ENCODE results near the gene GPR139.

The GPR139 gene

DNA sequence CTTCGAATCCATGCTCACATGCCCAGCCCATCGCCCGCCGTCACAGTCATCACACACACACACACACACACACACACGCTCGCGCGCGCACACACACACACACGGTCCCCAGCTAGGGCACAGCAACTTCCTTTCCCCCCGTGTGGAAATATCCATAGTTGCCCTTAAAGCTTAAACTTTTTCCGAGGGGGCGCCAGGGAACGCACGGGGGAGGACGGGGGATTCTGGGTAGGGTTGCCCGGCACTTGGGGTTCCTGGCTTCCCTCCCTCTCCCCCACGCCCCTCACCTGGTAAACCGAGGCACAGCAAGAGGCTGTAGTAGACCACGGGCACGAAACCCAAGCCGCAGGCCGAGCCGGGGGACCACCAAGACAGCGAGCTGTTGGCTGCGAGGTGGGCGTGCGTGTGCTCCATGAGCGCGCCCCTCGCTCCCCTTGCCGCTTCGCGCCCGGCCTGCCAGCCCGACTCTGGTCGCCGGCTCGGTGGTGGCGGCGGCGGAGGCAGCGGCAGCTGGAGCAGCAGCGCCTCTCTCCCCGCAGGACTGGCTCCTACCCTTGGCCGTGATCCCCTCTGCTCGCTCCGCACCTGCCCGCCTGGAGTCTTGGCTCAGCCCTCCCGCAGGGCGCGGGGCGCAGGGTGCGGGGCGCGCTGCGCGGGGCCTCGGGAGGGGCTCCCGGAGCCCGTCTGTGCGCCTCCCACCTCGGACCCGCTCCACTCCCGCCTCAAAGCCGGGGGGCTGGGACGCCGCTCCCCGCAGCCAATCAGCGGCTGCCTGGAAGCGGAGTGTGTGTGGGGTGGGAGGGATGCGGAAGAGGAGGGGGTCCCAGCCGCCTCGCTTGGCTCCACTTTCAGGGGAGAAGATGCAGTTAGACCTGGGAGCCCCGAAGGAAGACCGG lies at the start of gene GPR139:
Gene GPR139, minus strand, starts transcription at position 688 of the 896 bp plus-strand sequence. Its CDS starts 274 bp downstream, at position 414.
- DNase-seq = no peak

DNA sequence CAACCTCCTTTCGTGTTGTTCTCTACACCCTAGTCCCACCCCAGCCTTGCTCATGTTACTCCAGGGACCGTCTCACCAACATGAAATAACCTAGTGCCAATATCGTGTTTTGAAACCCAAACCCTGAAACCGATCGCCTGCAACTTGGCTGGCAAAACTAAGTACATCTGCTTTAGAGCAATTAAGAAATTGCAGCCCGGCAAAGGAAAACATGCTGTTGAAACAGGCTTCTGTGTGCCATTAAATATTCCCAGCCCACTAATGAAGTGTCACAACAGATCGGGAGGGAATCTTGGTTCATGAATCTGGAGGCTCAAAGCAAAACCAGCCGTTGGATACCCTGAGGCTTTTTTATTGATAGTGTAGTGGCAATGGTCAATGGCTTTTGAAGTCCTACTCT lies 48.3 kb upstream of the GPR139 start:
- no peak for DNase-seq

DNA sequence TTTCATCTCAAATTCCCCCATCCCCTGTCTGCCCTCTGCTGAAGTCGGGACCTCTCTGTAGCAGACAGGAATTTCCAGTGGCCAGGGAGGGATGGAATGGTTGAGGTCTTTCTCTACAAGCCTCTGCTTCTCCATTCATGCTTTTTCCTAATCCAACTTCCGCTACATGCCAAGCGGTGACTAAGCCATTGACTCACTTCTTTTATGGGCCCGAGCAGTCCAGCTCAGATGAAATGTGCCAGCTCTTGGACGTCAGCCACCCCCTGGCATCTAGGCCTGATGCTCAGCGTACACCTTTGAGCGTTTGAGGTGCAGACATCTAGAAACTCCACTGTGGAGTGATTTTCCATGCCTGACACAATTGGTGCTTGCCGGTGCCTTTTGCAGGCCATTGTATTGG lies 40.7 kb upstream of the GPR139 start:
- no peak for DNase-seq

GRCh38 chr16:20111143-20111542 lies 37.5 kb upstream of the GPR139 start:
- DNase-seq = no peak

- no peak for DNase-seq
These were observed 33.4 kb upstream of the GPR139 start for GRCh38 chr16:20107083-20107482.

- DNase-seq = no peak
These were observed 31.0 kb upstream of the GPR139 start for GRCh38 chr16:20104563-20105183.

DNA sequence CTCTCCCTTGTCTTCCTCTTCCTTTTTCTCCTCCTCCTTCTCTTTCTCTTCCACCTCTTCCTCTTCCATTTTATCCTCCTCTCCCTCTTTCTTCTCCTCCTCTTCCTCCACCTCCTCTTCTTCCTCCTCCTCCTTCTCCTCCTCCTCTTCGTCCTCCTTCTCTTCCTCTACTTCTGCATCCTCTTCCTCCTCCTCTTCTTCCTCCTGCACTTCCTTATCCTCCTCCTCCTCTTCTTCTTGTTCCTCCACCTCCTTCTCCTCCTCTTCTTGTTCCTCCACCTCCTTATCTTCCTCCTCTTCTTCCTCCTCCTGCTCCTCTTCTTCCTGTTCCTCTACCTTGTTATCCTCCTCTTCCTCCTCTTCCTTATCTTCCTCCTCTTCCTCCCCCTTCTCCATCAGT lies 28.8 kb upstream of the GPR139 start:
- DNase-seq = no peak

GRCh38 chr16:20102021-20102420 lies 28.3 kb upstream of the GPR139 start:
- DNase-seq = no peak

GRCh38 chr16:20099375-20099774 lies 25.7 kb upstream of the GPR139 start:
- DNase-seq = no peak

DNA sequence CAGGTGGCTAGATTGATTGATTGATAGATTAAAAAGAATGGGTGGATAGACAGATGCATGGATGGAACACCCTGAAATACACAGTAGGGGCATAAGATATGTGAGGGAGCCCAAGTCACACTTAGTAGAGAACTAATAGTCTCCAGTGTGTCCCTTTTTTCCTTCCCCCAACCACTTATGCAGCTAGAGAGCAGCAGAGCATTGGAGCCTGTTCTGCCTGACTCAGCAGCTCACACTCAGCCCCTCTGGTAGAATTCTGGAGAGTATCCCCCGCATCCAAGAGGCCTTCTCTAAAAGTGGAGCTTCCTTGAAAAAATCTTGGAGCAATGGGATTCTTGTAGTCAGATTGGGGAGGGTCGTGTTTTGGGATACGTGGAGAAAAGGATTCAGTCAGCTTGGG lies 20.5 kb upstream of the GPR139 start:
- DNase-seq = no peak

GRCh38 chr16:20089246-20089965 lies 15.7 kb upstream of the GPR139 start:
- DNase-seq = peak; percentile 21

DNA sequence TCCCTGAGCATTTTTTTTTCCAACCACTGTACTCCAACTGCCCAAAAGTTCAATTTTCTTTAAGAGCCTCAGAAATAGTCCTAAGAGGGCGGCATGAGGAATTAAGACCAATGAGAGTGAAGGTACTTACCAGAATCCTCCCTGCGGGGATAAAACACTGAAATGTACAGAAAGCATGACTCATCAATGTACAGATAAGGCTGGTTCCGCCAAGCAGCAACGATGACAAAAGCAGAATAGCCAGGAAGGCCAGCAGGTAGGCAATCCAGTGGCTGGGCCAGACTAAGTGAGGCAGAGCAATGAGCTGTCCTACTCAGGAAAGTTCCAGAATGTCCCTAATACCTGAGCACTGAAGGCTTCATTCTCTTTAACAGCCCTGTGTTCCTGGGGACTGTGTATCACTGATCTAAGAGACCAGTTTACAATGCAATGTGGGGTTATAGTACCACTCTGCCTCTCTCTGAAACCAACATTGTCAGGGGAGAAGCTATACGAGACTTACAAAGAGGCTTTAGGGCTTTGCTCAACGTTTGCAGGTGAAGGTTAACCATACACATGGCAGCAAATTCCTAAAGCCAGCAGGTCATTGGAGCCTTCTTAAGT lies 11.0 kb upstream of the GPR139 start:
- no peak for DNase-seq

DNA sequence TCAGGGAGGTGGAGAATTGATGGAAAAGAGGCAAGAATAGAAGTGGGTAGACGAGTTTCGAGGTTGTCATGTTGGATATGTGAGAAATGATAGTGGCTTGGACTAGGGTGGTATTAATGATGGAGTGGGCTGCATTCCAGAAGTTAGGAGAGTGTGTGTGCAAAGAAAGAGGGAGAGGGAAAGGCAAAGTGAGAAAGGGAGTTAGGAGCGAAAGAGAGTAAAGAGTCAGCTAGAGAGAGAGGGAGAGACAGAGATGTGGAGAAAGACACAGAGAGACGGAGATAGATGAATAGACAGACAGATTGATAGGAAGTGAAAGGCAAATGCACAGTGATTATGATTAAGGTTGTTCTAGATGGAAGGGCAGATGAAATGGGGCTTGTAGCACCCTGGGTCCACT lies 5.4 kb upstream of the GPR139 start:
- no peak for DNase-seq

DNA sequence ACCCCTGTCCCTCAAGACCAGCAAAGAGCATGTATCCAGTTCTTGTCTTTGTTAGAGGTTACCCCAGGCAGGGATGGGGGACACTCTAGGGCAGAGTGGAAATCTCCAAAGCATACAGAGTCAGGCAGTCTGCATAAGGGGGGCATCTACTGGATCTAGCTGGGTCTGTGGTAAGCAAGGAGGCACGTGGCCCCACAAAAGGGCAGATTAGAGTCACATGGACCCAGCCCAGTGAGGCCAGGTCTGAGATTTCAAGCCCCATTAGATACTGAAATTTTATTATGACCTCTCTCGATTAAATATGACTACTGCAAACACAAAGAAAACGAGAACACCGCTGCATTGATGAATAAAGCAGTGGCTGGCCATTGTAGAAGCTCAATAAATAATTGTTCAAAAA lies 1.6 kb upstream of the GPR139 start:
- DNase-seq = no peak

DNA sequence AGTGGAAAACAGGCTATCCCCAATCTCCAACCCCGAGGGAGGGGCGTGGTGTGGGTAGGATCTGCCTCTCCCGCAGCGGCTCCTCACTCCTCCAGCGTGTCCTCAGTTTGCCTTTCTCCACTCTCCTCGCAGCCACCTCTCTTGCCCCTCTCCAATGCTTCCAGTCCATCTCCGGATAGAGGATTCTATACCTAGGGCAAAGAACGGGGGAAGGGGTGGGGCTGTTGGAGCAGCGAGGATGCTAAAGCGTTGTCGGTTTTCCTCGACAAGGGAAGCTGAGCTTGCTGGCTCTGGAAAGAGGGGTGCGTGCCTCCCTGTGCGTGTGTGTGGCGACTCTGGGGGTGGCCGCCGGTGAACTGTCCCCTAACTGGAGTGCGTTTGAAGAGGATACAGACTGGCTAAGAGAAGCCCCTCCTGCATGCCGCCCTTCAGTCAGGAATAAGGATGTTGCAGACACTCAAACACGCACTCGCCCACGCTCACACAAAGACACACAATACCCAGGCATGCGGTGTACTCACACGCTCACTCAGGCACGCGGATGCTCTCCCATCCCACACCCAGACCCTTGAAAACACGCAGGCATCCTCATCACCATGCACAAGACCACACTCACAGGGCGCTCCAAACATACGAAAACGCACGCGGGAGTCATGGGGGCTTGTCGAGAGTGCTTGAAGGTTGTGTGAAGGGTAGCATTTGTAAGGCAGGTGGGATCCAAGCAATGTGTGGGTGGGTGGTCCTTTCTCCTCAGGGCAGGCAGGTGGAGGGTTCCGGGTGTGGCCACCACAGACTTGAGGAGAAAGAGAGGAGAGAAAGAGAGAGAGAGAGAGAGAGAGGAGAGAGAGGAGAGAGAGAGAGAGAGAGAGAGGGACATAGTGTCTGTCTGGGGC lies 655 bp upstream of the GPR139 start:
- no peak for DNase-seq

GRCh38 chr16:20072874-20073202 lies 852 bp downstream of the GPR139 start:
- DNase-seq = no peak

DNA sequence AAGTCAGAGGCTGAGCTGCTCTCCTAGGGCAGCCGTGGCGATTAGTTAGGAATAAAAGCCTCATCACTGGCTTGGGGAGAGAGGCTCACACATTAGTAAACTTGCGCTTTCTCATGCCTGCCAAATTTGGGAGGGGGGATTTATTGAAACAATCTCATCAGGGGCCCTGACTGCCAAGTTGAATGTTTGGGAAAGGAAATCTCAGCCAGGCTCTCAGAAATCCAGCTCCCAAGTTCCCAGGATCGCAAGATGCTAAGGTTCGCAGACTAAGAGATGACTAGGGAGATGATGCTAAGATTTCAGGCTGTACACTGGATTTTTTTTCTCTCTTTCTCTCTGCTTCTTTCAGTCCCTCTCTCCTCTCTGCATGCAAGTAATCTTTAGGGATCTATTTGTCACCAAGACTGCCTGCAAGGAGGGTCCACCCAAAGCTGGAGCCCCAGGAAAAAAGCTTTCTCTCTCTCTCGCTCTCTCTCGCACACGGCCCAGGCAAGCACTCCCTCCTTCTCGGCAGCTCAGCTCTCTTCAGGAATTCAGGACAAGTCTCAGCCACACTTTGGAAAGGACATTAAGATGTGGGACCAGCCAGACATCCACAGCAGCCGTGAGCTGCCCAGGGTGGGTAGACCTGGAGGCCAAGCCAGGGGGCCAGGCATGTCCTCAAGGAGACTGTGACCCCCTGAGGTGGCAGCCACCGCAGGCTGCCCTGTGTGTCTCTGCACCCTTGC lies 1.4 kb downstream of the GPR139 start:
- no peak for DNase-seq

GRCh38 chr16:20064931-20065330 lies 8.8 kb downstream of the GPR139 start:
- DNase-seq = no peak

- DNase-seq = no peak
These were observed 9.2 kb downstream of the GPR139 start for GRCh38 chr16:20064520-20064919.

DNA sequence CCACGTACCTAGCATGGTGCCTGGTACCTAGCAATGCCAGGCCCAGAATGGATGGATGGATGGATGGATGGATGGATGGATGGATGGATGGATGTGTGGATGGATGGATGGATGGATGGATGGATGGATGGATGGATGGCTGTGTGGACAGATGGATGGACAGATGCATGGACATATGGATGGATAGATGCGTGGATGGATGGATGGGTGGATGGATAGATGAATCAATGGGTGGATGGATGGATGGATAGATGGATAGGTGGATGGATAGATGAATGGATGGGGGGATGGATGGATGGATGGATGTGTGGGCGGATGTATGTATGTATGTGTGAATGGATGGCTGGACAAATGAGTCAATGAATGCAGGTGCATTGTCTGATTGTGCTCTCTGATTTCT lies 12.6 kb downstream of the GPR139 start:
- no peak for DNase-seq

DNA sequence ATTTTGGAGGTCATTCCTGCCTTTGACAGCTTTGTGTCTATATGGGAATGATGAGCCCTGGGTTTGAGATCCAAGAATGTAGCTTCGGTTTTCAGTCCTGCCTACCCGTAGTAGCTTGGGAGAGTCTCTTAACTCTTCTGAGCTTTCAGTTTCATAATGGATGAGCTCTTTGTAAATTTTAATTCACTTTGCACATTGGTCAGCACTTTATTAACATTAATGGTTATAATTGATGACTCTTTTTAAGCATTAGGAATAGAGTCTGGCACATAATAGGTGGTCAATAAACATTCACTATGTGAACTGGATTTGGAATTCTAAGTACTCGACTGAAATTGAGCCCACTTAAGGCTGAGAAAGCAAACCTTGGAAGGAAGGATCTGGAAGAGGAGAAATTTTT lies 17.3 kb downstream of the GPR139 start:
- no peak for DNase-seq

GRCh38 chr16:20053336-20053735 lies 20.4 kb downstream of the GPR139 start:
- DNase-seq = no peak
